GM15510 (cell line): ENCODE data around the gene SESN3.

ENCODE experiments used
- POLR2A ChIP-seq: IDR thresholded peaks from 3 replicates; pipeline ENCODE4 v1.6.1; 2011; ENCODE audit warnings: borderline replicate concordance; ENCODE audit not compliant: insufficient read length; ENCODE audit errors: extremely low read depth

The SESN3 gene

GRCh38 chr11:95231127-95231880, at the start of gene SESN3:
Gene SESN3 (minus strand): TSS chr11:95231202. CDS start chr11:95230860, 342 bp downstream.
- peak; percentile 65 for TF ChIP-seq POLR2A

GRCh38 chr11:95279921-95280868, 49.2 kb upstream of the SESN3 start:
- no peak for TF ChIP-seq POLR2A

- TF ChIP-seq POLR2A, result no peak
Measured at GRCh38 chr11:95277868-95278267, 46.9 kb upstream of the SESN3 start.

GRCh38 chr11:95276139-95276538, 45.1 kb upstream of the SESN3 start:
- no peak for TF ChIP-seq POLR2A

- no peak for TF ChIP-seq POLR2A
Measured at GRCh38 chr11:95269036-95269819, 38.2 kb upstream of the SESN3 start.

- TF ChIP-seq POLR2A, result no peak
Measured at GRCh38 chr11:95268391-95268790, 37.4 kb upstream of the SESN3 start.

- no peak for TF ChIP-seq POLR2A
Measured at GRCh38 chr11:95267601-95268213, 36.7 kb upstream of the SESN3 start.

GRCh38 chr11:95266751-95267374, 35.9 kb upstream of the SESN3 start:
- TF ChIP-seq POLR2A, result no peak

- TF ChIP-seq POLR2A, result no peak
Measured at GRCh38 chr11:95264881-95265280, 33.9 kb upstream of the SESN3 start.

- TF ChIP-seq POLR2A, result no peak
Measured at GRCh38 chr11:95262994-95263765, 32.2 kb upstream of the SESN3 start.

- TF ChIP-seq POLR2A, result no peak
Measured at GRCh38 chr11:95257456-95257971, 26.5 kb upstream of the SESN3 start.

- no peak for TF ChIP-seq POLR2A
Measured at GRCh38 chr11:95256321-95256779, 25.3 kb upstream of the SESN3 start.
